Activated B cell treated with CpG ODN at 0.5 μM for 24 hours (primary cell): Measurements from ENCODE around the gene FGD3. TPM values are rescaled to one million over a fixed set of nuclear protein-coding genes. Genes with fewer than 3 reads are reported as not detected.
A peak's percentile ranks its signal among the peaks of the same experiment; 100 is the strongest.

Experiments
- ATAC-seq: fragments of 200-7000 bp; cut with Tn5 transposase; one replicate; pipeline ENCODE4 v1.10.0; 2021; ENCODE audit warnings: low read depth, mild to moderate bottlenecking, moderate library complexity
- CTCF ChIA-PET: fragments of 350-600 bp; sonication (Branson Sonifier 250); formaldehyde crosslinking; loops from one replicate; lab custom pipeline; 2021; ENCODE audit warnings: antibody characterized with exemption; lab: Charles Lee
- POLR2A ChIA-PET: fragments of 350-600 bp; sonication (Branson Sonifier 250); formaldehyde crosslinking; loops from one replicate; lab custom pipeline; 2021; ENCODE audit warnings: antibody characterized with exemption; lab: Charles Lee
- DNase-seq: peaks from one replicate; pipeline ENCODE4 v3.0.0; 2022
- H3K27ac Mint-ChIP-seq: one replicate; pipeline ENCODE4 v1.8.0; 2020; ENCODE audit warnings: mixed read lengths
- H3K27me3 Mint-ChIP-seq: one replicate; pipeline ENCODE4 v1.8.0; 2021; ENCODE audit warnings: mixed read lengths
- H3K36me3 Mint-ChIP-seq: one replicate; pipeline ENCODE4 v1.8.0; 2021; ENCODE audit warnings: low read depth, mixed read lengths
- H3K4me1 Mint-ChIP-seq: one replicate; pipeline ENCODE4 v1.8.0; 2021; ENCODE audit warnings: mixed read lengths
- H3K4me3 Mint-ChIP-seq: one replicate; pipeline ENCODE4 v1.8.0; 2020; ENCODE audit warnings: mild to moderate bottlenecking, mixed read lengths
- H3K9me3 Mint-ChIP-seq: one replicate; pipeline ENCODE4 v1.8.0; 2020; ENCODE audit warnings: mixed read lengths
- CTCF ChIP-seq: fragments of 200-600 bp; IDR thresholded peaks from one replicate; pipeline ENCODE4 v1.8.0; 2022; ENCODE audit warnings: antibody characterized with exemption, mild to moderate bottlenecking
- intact Hi-C: fragments of 100-400 bp; cut with micrococcal nuclease; formaldehyde crosslinking; loops from one replicate; pipeline ENCODE4 v1.15.1; 2024
- total RNA-seq: library from RNA; stranded (reverse); gene quantifications from 2 replicates; pipeline ENCODE4 v1.2.3, GENCODE V29; 2022

Gene FGD3
- total RNA-seq, 1 donor from 2014 or later, result 61.9 TPM

GRCh38 chr9:93032545-93032944 lies 85.2 kb downstream of the FGD3 start:
- H3K36me3 Mint-ChIP-seq, result peaks cover 68% of the 10 kb centered on the region
- POLR2A ChIA-PET, result interaction anchor here (0.5 kb wide), 1 partner anchor 9 kb away, joined by 6 read pairs; no protein-coding TSS in a partner anchor
- no peak for TF ChIP-seq CTCF
- no peaks in the 10 kb centered on the region for H3K27me3 Mint-ChIP-seq
- intact Hi-C loops, result no loop called here
- peaks cover 52% of the 10 kb centered on the region for H3K4me1 Mint-ChIP-seq
- no peak overlapping the region for H3K4me3 Mint-ChIP-seq
- no peak overlapping the region for H3K27ac Mint-ChIP-seq
- DNase-seq (no peak), ATAC-seq (no peak)
- CTCF ChIA-PET, result no interaction called here
- no peaks in the 10 kb centered on the region for H3K9me3 Mint-ChIP-seq

- Mint-ChIP-seq H3K27ac (peak overlapping the region; percentile 59), H3K4me1 (peaks cover 49% of the 10 kb centered on the region), H3K4me3 (no peak overlapping the region), H3K36me3 (peaks cover 66% of the 10 kb centered on the region), H3K9me3 (no peaks in the 10 kb centered on the region), H3K27me3 (no peaks in the 10 kb centered on the region)
- ATAC-seq (no peak), DNase-seq (no peak)
- no peak for TF ChIP-seq CTCF
- POLR2A ChIA-PET, result interaction anchor here (0.5 to 0.8 kb wide), 3 partner anchors 17 to 102 kb away, joined by 3 read pairs; no protein-coding TSS in a partner anchor
- CTCF ChIA-PET, result interaction anchor here (1.0 to 1.2 kb wide), 2 partner anchors 9 to 28 kb away, joined by 3 to 5 read pairs; no protein-coding TSS in a partner anchor
- intact Hi-C loops, result no loop called here
These were observed 86.2 kb downstream of the FGD3 start for GRCh38 chr9:93033531-93033930.

- Mint-ChIP-seq H3K27me3 (no peaks in the 10 kb centered on the region), H3K4me1 (peaks cover 42% of the 10 kb centered on the region), H3K36me3 (peaks cover 55% of the 10 kb centered on the region), H3K9me3 (no peaks in the 10 kb centered on the region), H3K27ac (no peak overlapping the region), H3K4me3 (no peak overlapping the region)
- DNase-seq (no peak), ATAC-seq (no peak)
- intact Hi-C loops, result no loop called here
- ChIA-PET POLR2A (no interaction called here), CTCF (interaction anchor here (2.0 kb wide), 1 partner anchor 12 kb away, joined by 4 read pairs; no protein-coding TSS in a partner anchor)
- no peak for TF ChIP-seq CTCF
These were observed 87.9 kb downstream of the FGD3 start for GRCh38 chr9:93035106-93035660.

- H3K4me1 Mint-ChIP-seq, result peaks cover 39% of the 10 kb centered on the region
- no peak overlapping the region for H3K27ac Mint-ChIP-seq
- H3K9me3 Mint-ChIP-seq, result no peaks in the 10 kb centered on the region
- H3K27me3 Mint-ChIP-seq, result no peaks in the 10 kb centered on the region
- peaks cover 48% of the 10 kb centered on the region for H3K36me3 Mint-ChIP-seq
- no peak for DNase-seq
- ChIA-PET CTCF (interaction anchor here (2.0 kb wide), 1 partner anchor 11 kb away, joined by 4 read pairs; no protein-coding TSS in a partner anchor), POLR2A (interaction anchor here (2.0 kb wide), 1 partner anchor 59 kb away, joined by 8 read pairs; the partner anchor contains the start of gene CARD19)
- no peak for TF ChIP-seq CTCF
- H3K4me3 Mint-ChIP-seq, result no peak overlapping the region
- intact Hi-C loops, result no loop called here
- ATAC-seq, result no peak
These were observed 88.6 kb downstream of the FGD3 start for GRCh38 chr9:93035821-93036351.

GRCh38 chr9:93036887-93037475 lies 89.7 kb downstream of the FGD3 start:
- DNase-seq (no peak), ATAC-seq (no peak)
- Mint-ChIP-seq H3K36me3 (peaks cover 37% of the 10 kb centered on the region), H3K4me3 (no peak overlapping the region), H3K27me3 (no peaks in the 10 kb centered on the region), H3K4me1 (peaks cover 36% of the 10 kb centered on the region), H3K27ac (no peak overlapping the region), H3K9me3 (no peaks in the 10 kb centered on the region)
- TF ChIP-seq CTCF, result no peak
- intact Hi-C loops, result no loop called here
- CTCF ChIA-PET, result interaction anchor here (1.5 to 2.0 kb wide), 2 partner anchors 10 to 27 kb away, joined by 4 read pairs; no protein-coding TSS in a partner anchor
- POLR2A ChIA-PET, result interaction anchor here (0.6 to 2.0 kb wide), 3 partner anchors 9 to 58 kb away, joined by 3 to 8 read pairs (median 3); partner anchors contain the start of gene CARD19
